GM21423 (cell line): ENCODE results near the gene LRRC71.

ENCODE experiments used
- ATAC-seq: cut with Tn5 transposase; IDR thresholded peaks from one replicate; pipeline ENCODE4 v1.9.1; 2021; ENCODE audit warnings: mild to moderate bottlenecking, moderate library complexity; ENCODE audit not compliant: unreplicated experiment

The LRRC71 gene

GRCh38 chr1:156920233-156921052 lies at the start of gene LRRC71:
Gene LRRC71 (plus strand): TSS chr1:156920632. CDS start chr1:156920804, 172 bp downstream.
- no peak for ATAC-seq

- ATAC-seq, result no peak
Measured at GRCh38 chr1:156873659-156874058, 46.8 kb upstream of the LRRC71 start.

GRCh38 chr1:156874142-156874541 lies 46.3 kb upstream of the LRRC71 start:
- ATAC-seq, result no peak

GRCh38 chr1:156874572-156875340 lies 45.7 kb upstream of the LRRC71 start:
- ATAC-seq, result no peak

GRCh38 chr1:156875341-156875615 lies 45.2 kb upstream of the LRRC71 start:
- ATAC-seq, result no peak

GRCh38 chr1:156876281-156876680 lies 44.2 kb upstream of the LRRC71 start:
- ATAC-seq, result no peak

GRCh38 chr1:156877433-156878170 lies 42.8 kb upstream of the LRRC71 start:
- ATAC-seq, result no peak

GRCh38 chr1:156879876-156880275 lies 40.6 kb upstream of the LRRC71 start:
- ATAC-seq, result no peak

GRCh38 chr1:156880473-156880872 lies 40.0 kb upstream of the LRRC71 start:
- no peak for ATAC-seq

- ATAC-seq, result no peak
Measured at GRCh38 chr1:156881101-156881500, 39.3 kb upstream of the LRRC71 start.

GRCh38 chr1:156881663-156882062 lies 38.8 kb upstream of the LRRC71 start:
- no peak for ATAC-seq

GRCh38 chr1:156882543-156882942 lies 37.9 kb upstream of the LRRC71 start:
- ATAC-seq, result no peak

GRCh38 chr1:156883919-156884318 lies 36.5 kb upstream of the LRRC71 start:
- ATAC-seq, result no peak

- ATAC-seq, result no peak
Measured at GRCh38 chr1:156884560-156885184, 35.8 kb upstream of the LRRC71 start.

- no peak for ATAC-seq
Measured at GRCh38 chr1:156885314-156885713, 35.1 kb upstream of the LRRC71 start.

GRCh38 chr1:156885880-156886355 lies 34.5 kb upstream of the LRRC71 start:
- no peak for ATAC-seq

- no peak for ATAC-seq
Measured at GRCh38 chr1:156886583-156887281, 33.7 kb upstream of the LRRC71 start.

- no peak for ATAC-seq
Measured at GRCh38 chr1:156887317-156887716, 33.1 kb upstream of the LRRC71 start.

GRCh38 chr1:156887734-156888133 lies 32.7 kb upstream of the LRRC71 start:
- ATAC-seq, result no peak

GRCh38 chr1:156889802-156890580 lies 30.4 kb upstream of the LRRC71 start:
- no peak for ATAC-seq
